Astrocyte (in vitro differentiated cells and primary cell): Measurements from ENCODE around the gene C1QTNF5. TPM values are rescaled to one million over a fixed set of nuclear protein-coding genes. Genes with fewer than 3 reads are reported as not detected.
A peak's percentile ranks its signal among the peaks of the same experiment; 100 is the strongest.

ENCODE experiments used
- DNase-seq: peaks from one replicate; pipeline ENCODE4 v3.0.0-alpha.2; 2010; ENCODE audit warnings: low read depth
- FAIRE-seq: peaks from 2 replicates; lab custom pipeline; 2011; peaks lifted over from hg19 to GRCh38; lab: Jason Lieb, UNC
- H2AFZ ChIP-seq: 2 replicates; pipeline ENCODE4 v1.6.0; 2012; ENCODE audit warnings: low read depth, low read length, inconsistent platforms
- H3K27ac ChIP-seq: 2 replicates; pipeline ENCODE4 v1.5.1; 2011; ENCODE audit warnings: low read depth, low read length, inconsistent platforms
- H3K27me3 ChIP-seq: 2 replicates; pipeline ENCODE4 v1.6.0; 2011; ENCODE audit warnings: low read length, inconsistent platforms; ENCODE audit not compliant: insufficient read depth
- H3K36me3 ChIP-seq: 2 replicates; pipeline ENCODE4 v1.5.1; 2011; ENCODE audit warnings: low read length, inconsistent platforms; ENCODE audit not compliant: insufficient read depth
- H3K4me1 ChIP-seq: 2 replicates; pipeline ENCODE4 v1.5.1; 2011; ENCODE audit warnings: low read length, inconsistent platforms; ENCODE audit not compliant: insufficient read depth
- H3K4me2 ChIP-seq: 2 replicates; pipeline ENCODE4 v1.6.0; 2012; ENCODE audit warnings: low read length, inconsistent platforms
- H3K4me3 ChIP-seq: 2 replicates; pipeline ENCODE4 v1.5.1; 2011; ENCODE audit warnings: low read depth, mild to moderate bottlenecking, low read length, inconsistent platforms; ENCODE audit not compliant: insufficient read depth
- H3K79me2 ChIP-seq: 2 replicates; pipeline ENCODE4 v1.6.0; 2012; ENCODE audit warnings: mild to moderate bottlenecking, low read length, inconsistent platforms; ENCODE audit not compliant: insufficient read depth
- H3K9ac ChIP-seq: 2 replicates; pipeline ENCODE4 v1.6.0; 2012; ENCODE audit warnings: mild to moderate bottlenecking, low read length, inconsistent platforms
- H3K9me3 ChIP-seq: 2 replicates; pipeline ENCODE4 v1.5.1; 2012; ENCODE audit warnings: low read depth, mild to moderate bottlenecking, low read length, inconsistent platforms; ENCODE audit not compliant: insufficient read depth
- H4K20me1 ChIP-seq: 2 replicates; pipeline ENCODE4 v1.6.0; 2012; ENCODE audit warnings: low read length, inconsistent platforms; ENCODE audit not compliant: insufficient read depth
- H3K27ac Mint-ChIP-seq: one replicate; pipeline ENCODE4 v1.8.0; 2021; ENCODE audit warnings: mild to moderate bottlenecking, mixed read lengths; ENCODE audit not compliant: unreplicated experiment
- H3K27me3 Mint-ChIP-seq: one replicate; pipeline ENCODE4 v1.8.0; 2021; ENCODE audit warnings: low read depth, mixed read lengths; ENCODE audit not compliant: unreplicated experiment
- H3K36me3 Mint-ChIP-seq: one replicate; pipeline ENCODE4 v1.8.0; 2021; ENCODE audit warnings: low read depth, mixed read lengths; ENCODE audit not compliant: unreplicated experiment
- H3K4me1 Mint-ChIP-seq: one replicate; pipeline ENCODE4 v1.8.0; 2021; ENCODE audit warnings: low read depth, mixed read lengths; ENCODE audit not compliant: unreplicated experiment
- H3K4me3 Mint-ChIP-seq: one replicate; pipeline ENCODE4 v1.8.0; 2021; ENCODE audit warnings: mild to moderate bottlenecking, moderate library complexity, mixed read lengths; ENCODE audit not compliant: unreplicated experiment
- H3K9me3 Mint-ChIP-seq: one replicate; pipeline ENCODE4 v1.8.0; 2021; ENCODE audit warnings: mild to moderate bottlenecking, mixed read lengths; ENCODE audit not compliant: unreplicated experiment
- CTCF ChIP-seq: IDR thresholded peaks from 2 replicates; pipeline ENCODE4 v1.5.1; 2011; ENCODE audit warnings: low read depth, mild to moderate bottlenecking, inconsistent platforms, low read length, moderate library complexity; ENCODE audit not compliant: insufficient read depth
- EZH2 ChIP-seq: IDR thresholded peaks from 2 replicates; pipeline ENCODE4 v1.6.1; 2012; ENCODE audit warnings: mild to moderate bottlenecking, low read length, inconsistent platforms; ENCODE audit not compliant: insufficient read depth
- total RNA-seq: library from RNA; stranded (reverse); gene quantifications from 2 replicates; pipeline ENCODE4 v1.2.1, GENCODE V29; 2021

Gene C1QTNF5
- total RNA-seq, 1 donor from 2014 or later: 6.3 TPM

GRCh38 chr11:119324189-119324588 is 16.5 kb downstream of the C1QTNF5 start:
- Mint-ChIP-seq H3K27ac (no peak overlapping the region), H3K4me1 (peaks cover 12% of the 10 kb centered on the region), H3K9me3 (no peaks in the 10 kb centered on the region), H3K4me3 (no peak overlapping the region), H3K36me3 (no peaks in the 10 kb centered on the region), H3K27me3 (no peaks in the 10 kb centered on the region)
- FAIRE-seq: no peak
- no peak overlapping the region for H3K9ac ChIP-seq
- no peaks in the 10 kb centered on the region for H3K27me3 ChIP-seq
- H3K27ac ChIP-seq: no peak overlapping the region
- no peaks in the 10 kb centered on the region for H3K79me2 ChIP-seq
- no peak for DNase-seq
- no peak overlapping the region for H2AFZ ChIP-seq
- H3K4me2 ChIP-seq: no peak overlapping the region
- H4K20me1 ChIP-seq: no peaks in the 10 kb centered on the region
- H3K4me3 ChIP-seq: no peak overlapping the region
- no peaks in the 10 kb centered on the region for H3K9me3 ChIP-seq
- H3K36me3 ChIP-seq: no peaks in the 10 kb centered on the region
- peaks cover 20% of the 10 kb centered on the region for H3K4me1 ChIP-seq
- TF ChIP-seq CTCF (no peak), EZH2 (no peak)

- no peak overlapping the region for H3K27ac Mint-ChIP-seq
- H3K27me3 ChIP-seq: no peaks in the 10 kb centered on the region
- H3K4me1 ChIP-seq: peaks cover 26% of the 10 kb centered on the region
- H3K4me3 ChIP-seq: no peak overlapping the region
- no peak for DNase-seq
- H3K9me3 Mint-ChIP-seq: no peaks in the 10 kb centered on the region
- peak overlapping the region; percentile 29 for H3K4me3 Mint-ChIP-seq
- H3K9me3 ChIP-seq: no peaks in the 10 kb centered on the region
- no peak for FAIRE-seq
- no peaks in the 10 kb centered on the region for H3K36me3 Mint-ChIP-seq
- peaks cover 17% of the 10 kb centered on the region for H3K4me1 Mint-ChIP-seq
- H3K27ac ChIP-seq: no peak overlapping the region
- no peaks in the 10 kb centered on the region for H3K36me3 ChIP-seq
- H4K20me1 ChIP-seq: no peaks in the 10 kb centered on the region
- H3K79me2 ChIP-seq: no peaks in the 10 kb centered on the region
- H2AFZ ChIP-seq: no peak overlapping the region
- TF ChIP-seq EZH2 (no peak), CTCF (peak; percentile 82)
- H3K27me3 Mint-ChIP-seq: no peaks in the 10 kb centered on the region
- H3K9ac ChIP-seq: no peak overlapping the region
- H3K4me2 ChIP-seq: no peak overlapping the region
Observed at GRCh38 chr11:119323532-119324033, 17.1 kb downstream of the C1QTNF5 start.

GRCh38 chr11:119322921-119323531 is 17.7 kb downstream of the C1QTNF5 start:
- no peaks in the 10 kb centered on the region for H3K36me3 ChIP-seq
- TF ChIP-seq EZH2 (no peak), CTCF (no peak)

More at GRCh38 chr11:119322921-119323531, 17.7 kb downstream of the C1QTNF5 start:
- H3K27me3 Mint-ChIP-seq: no peaks in the 10 kb centered on the region
- peaks cover 32% of the 10 kb centered on the region for H3K4me1 ChIP-seq
- no peaks in the 10 kb centered on the region for H3K27me3 ChIP-seq
- no peaks in the 10 kb centered on the region for H3K9me3 Mint-ChIP-seq
- FAIRE-seq (no peak), DNase-seq (no peak)
- H3K27ac Mint-ChIP-seq: no peak overlapping the region
- H3K36me3 Mint-ChIP-seq: no peaks in the 10 kb centered on the region
- H3K9ac ChIP-seq: no peak overlapping the region
- no peaks in the 10 kb centered on the region for H3K9me3 ChIP-seq
- peak overlapping the region; percentile 29 for H3K4me3 Mint-ChIP-seq
- peaks cover 18% of the 10 kb centered on the region for H3K4me1 Mint-ChIP-seq
- no peak overlapping the region for H2AFZ ChIP-seq
- H3K4me2 ChIP-seq: no peak overlapping the region
- H3K4me3 ChIP-seq: no peak overlapping the region
- no peaks in the 10 kb centered on the region for H3K79me2 ChIP-seq
- H4K20me1 ChIP-seq: no peaks in the 10 kb centered on the region
- H3K27ac ChIP-seq: no peak overlapping the region
